ENCODE measurements around the gene EMC8.

EMC8 gene

GRCh38 chr16:85767531-85767930 is 31.8 kb downstream of the EMC8 start:
- Histone ChIP-seq H3K4ac (ENCODE audit: low read depth, low read length) (no peak overlapping the region), H3K23ac (ENCODE audit: low read length) (no peak overlapping the region), H3K4me2 (ENCODE audit: low read length) (no peak overlapping the region), H3K14ac (ENCODE audit: low read length) (no peak overlapping the region), H4K12ac (ENCODE audit: low read depth, low read length) (no peak overlapping the region), H3K79me1 (ENCODE audit: low read length) (no peaks in the 10 kb centered on the region), H2AFZ (ENCODE audit: insufficient read depth, low read length, poor library complexity) (no peak overlapping the region), H3K79me2 (ENCODE audit: control insufficient read depth, insufficient read depth, low read length, poor library complexity) (no peaks in the 10 kb centered on the region), H4K91ac (ENCODE audit: low read depth, low read length) (no peak overlapping the region), H2BK5ac (ENCODE audit: low read depth, low read length, poor library complexity) (no peak overlapping the region), H3K9me3 (ENCODE audit: insufficient read depth, low read depth, low read length) (no peaks in the 10 kb centered on the region), H3K9ac (ENCODE audit: low read length) (no peak overlapping the region), H3K4me3 (ENCODE audit: low read depth, low read length) (no peak overlapping the region), H3K27me3 (ENCODE audit: insufficient read depth, low read length) (no peaks in the 10 kb centered on the region), H2AK5ac (ENCODE audit: low read length) (no peak overlapping the region), H2BK12ac (ENCODE audit: low read length) (no peak overlapping the region), H4K8ac (ENCODE audit: low read depth, low read length) (no peak overlapping the region), H2BK120ac (ENCODE audit: insufficient read depth, low read length, poor library complexity) (no peak overlapping the region), H3K4me1 (ENCODE audit: control insufficient read depth in 1 of 2, insufficient read depth in 2 of 2, low read length in 2 of 2) (no peaks in the 10 kb centered on the region), H3K36me3 (ENCODE audit: control insufficient read depth in 1 of 2, insufficient read depth in 2 of 2, low read length in 2 of 2) (peaks cover 0 to 2% of the 10 kb centered on the region in 2 experiments), H3K18ac (ENCODE audit: low read length) (no peak overlapping the region), H3K27ac (ENCODE audit: low read depth, low read length) (no peak overlapping the region)
- no CpG with 5 or more reads among the region's 8 CpGs for WGBS (ENCODE audit: extremely low coverage, insufficient coverage, insufficient read length)
- DNase-seq: peak; percentile 48 to 58

DNA sequence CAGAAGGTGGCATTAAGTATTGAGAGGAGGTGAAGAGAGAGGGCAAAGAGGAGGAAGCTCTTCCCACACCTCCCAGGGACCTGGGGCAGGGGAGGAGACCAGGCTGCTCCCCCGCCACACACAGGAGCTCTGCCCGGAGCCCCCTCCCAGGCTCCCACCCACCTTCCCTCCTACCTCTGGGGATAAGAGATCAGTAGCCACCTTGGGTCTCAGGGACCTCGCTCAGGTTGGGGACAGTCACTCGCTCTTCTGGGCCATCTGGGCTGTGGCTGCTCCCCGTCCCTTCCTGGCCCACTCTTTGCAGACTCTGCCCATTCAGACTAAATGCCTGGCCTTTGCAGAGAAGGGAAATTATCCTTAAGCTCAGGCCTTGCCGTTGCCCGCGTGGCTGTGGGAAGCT is 33.6 kb downstream of the EMC8 start:
- Histone ChIP-seq H2BK12ac (ENCODE audit: low read length) (no peak overlapping the region), H3K79me2 (ENCODE audit: control insufficient read depth, insufficient read depth, low read length, poor library complexity) (no peaks in the 10 kb centered on the region), H3K27ac (ENCODE audit: low read depth, low read length) (no peak overlapping the region), H3K4me3 (ENCODE audit: low read depth, low read length) (no peak overlapping the region), H2AFZ (ENCODE audit: insufficient read depth, low read length, poor library complexity) (no peak overlapping the region), H3K9ac (ENCODE audit: low read length) (no peak overlapping the region), H3K23ac (ENCODE audit: low read length) (no peak overlapping the region), H3K27me3 (ENCODE audit: insufficient read depth, low read length) (no peaks in the 10 kb centered on the region), H3K79me1 (ENCODE audit: low read length) (no peaks in the 10 kb centered on the region), H4K8ac (ENCODE audit: low read depth, low read length) (no peak overlapping the region), H4K91ac (ENCODE audit: low read depth, low read length) (no peak overlapping the region), H2AK5ac (ENCODE audit: low read length) (no peak overlapping the region), H3K4ac (ENCODE audit: low read depth, low read length) (no peak overlapping the region), H3K36me3 (ENCODE audit: control insufficient read depth in 1 of 2, insufficient read depth in 2 of 2, low read length in 2 of 2) (peaks cover 0 to 2% of the 10 kb centered on the region in 2 experiments), H3K4me2 (ENCODE audit: low read length) (no peak overlapping the region), H2BK120ac (ENCODE audit: insufficient read depth, low read length, poor library complexity) (no peak overlapping the region), H3K4me1 (ENCODE audit: control insufficient read depth in 1 of 2, insufficient read depth in 2 of 2, low read length in 2 of 2) (no peaks in the 10 kb centered on the region), H4K12ac (ENCODE audit: low read depth, low read length) (no peak overlapping the region), H3K14ac (ENCODE audit: low read length) (no peak overlapping the region), H3K9me3 (ENCODE audit: insufficient read depth, low read depth, low read length) (no peaks in the 10 kb centered on the region), H3K18ac (ENCODE audit: low read length) (no peak overlapping the region), H2BK5ac (ENCODE audit: low read depth, low read length, poor library complexity) (no peak overlapping the region)
- WGBS (ENCODE audit: extremely low coverage, insufficient coverage, insufficient read length): no CpG with 5 or more reads among the region's 8 CpGs
- DNase-seq: no peak

- no peak overlapping the region for H2AFZ ChIP-seq (ENCODE audit: insufficient read depth, low read length, poor library complexity)
- H3K14ac ChIP-seq (ENCODE audit: low read length): no peak overlapping the region
- no peaks in the 10 kb centered on the region for H3K79me1 ChIP-seq (ENCODE audit: low read length)
- H3K4me1 ChIP-seq (ENCODE audit: control insufficient read depth in 1 of 2, insufficient read depth in 2 of 2, low read length in 2 of 2): no peaks in the 10 kb centered on the region
- H2BK120ac ChIP-seq (ENCODE audit: insufficient read depth, low read length, poor library complexity): no peak overlapping the region
- no peak overlapping the region for H3K4ac ChIP-seq (ENCODE audit: low read depth, low read length)
- H4K91ac ChIP-seq (ENCODE audit: low read depth, low read length): no peak overlapping the region
- WGBS (ENCODE audit: extremely low coverage, insufficient coverage, insufficient read length): no CpG with 5 or more reads among the region's 8 CpGs
- H2AK5ac ChIP-seq (ENCODE audit: low read length): no peak overlapping the region
- H3K9ac ChIP-seq (ENCODE audit: low read length): no peak overlapping the region
- no peak overlapping the region for H3K4me2 ChIP-seq (ENCODE audit: low read length)
- H3K4me3 ChIP-seq (ENCODE audit: low read depth, low read length): no peak overlapping the region
- H4K8ac ChIP-seq (ENCODE audit: low read depth, low read length): no peak overlapping the region
- H3K27ac ChIP-seq (ENCODE audit: low read depth, low read length): no peak overlapping the region
- no peak overlapping the region for H3K18ac ChIP-seq (ENCODE audit: low read length)
- H2BK5ac ChIP-seq (ENCODE audit: low read depth, low read length, poor library complexity): no peak overlapping the region
- DNase-seq: no peak
- H3K9me3 ChIP-seq (ENCODE audit: insufficient read depth, low read depth, low read length): no peaks in the 10 kb centered on the region
- H4K12ac ChIP-seq (ENCODE audit: low read depth, low read length): no peak overlapping the region
- H3K23ac ChIP-seq (ENCODE audit: low read length): no peak overlapping the region
- no peak overlapping the region for H2BK12ac ChIP-seq (ENCODE audit: low read length)
- no peaks in the 10 kb centered on the region for H3K36me3 ChIP-seq (ENCODE audit: control insufficient read depth in 1 of 2, insufficient read depth in 2 of 2, low read length in 2 of 2)
- no peaks in the 10 kb centered on the region for H3K79me2 ChIP-seq (ENCODE audit: control insufficient read depth, insufficient read depth, low read length, poor library complexity)
- H3K27me3 ChIP-seq (ENCODE audit: insufficient read depth, low read length): no peaks in the 10 kb centered on the region
These were observed 34.1 kb downstream of the EMC8 start for GRCh38 chr16:85765211-85765610.

DNA sequence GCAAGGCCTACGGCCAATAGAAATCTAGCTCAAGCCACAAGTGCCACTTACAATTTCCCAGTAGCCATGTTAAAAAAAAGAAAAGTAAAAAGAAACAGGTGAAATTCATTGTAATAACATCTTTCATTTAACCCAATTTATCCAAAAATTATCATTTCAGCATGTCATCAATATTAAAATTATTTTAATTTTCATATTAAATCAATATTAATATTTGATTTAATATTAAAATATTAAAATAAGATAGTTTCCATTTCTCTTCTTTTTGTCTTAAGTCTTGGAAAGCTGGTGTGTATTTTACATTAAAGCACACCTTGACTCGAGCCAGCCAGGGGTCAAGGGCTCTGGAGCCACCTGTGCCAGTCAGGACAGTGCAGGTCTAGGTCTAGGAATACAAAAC is 35.7 kb downstream of the EMC8 start:
- Histone ChIP-seq H3K79me2 (ENCODE audit: control insufficient read depth, insufficient read depth, low read length, poor library complexity) (no peaks in the 10 kb centered on the region), H3K4me1 (ENCODE audit: control insufficient read depth in 1 of 2, insufficient read depth in 2 of 2, low read length in 2 of 2) (no peaks in the 10 kb centered on the region), H2AFZ (ENCODE audit: insufficient read depth, low read length, poor library complexity) (no peak overlapping the region), H3K4me3 (ENCODE audit: low read depth, low read length) (no peak overlapping the region), H3K9ac (ENCODE audit: low read length) (no peak overlapping the region), H3K4ac (ENCODE audit: low read depth, low read length) (no peak overlapping the region), H2BK120ac (ENCODE audit: insufficient read depth, low read length, poor library complexity) (no peak overlapping the region), H3K9me3 (ENCODE audit: insufficient read depth, low read depth, low read length) (no peaks in the 10 kb centered on the region), H3K18ac (ENCODE audit: low read length) (no peak overlapping the region), H3K23ac (ENCODE audit: low read length) (no peak overlapping the region), H3K14ac (ENCODE audit: low read length) (no peak overlapping the region), H4K12ac (ENCODE audit: low read depth, low read length) (no peak overlapping the region), H2BK5ac (ENCODE audit: low read depth, low read length, poor library complexity) (no peak overlapping the region), H4K8ac (ENCODE audit: low read depth, low read length) (no peak overlapping the region), H2AK5ac (ENCODE audit: low read length) (no peak overlapping the region), H3K79me1 (ENCODE audit: low read length) (no peaks in the 10 kb centered on the region), H2BK12ac (ENCODE audit: low read length) (no peak overlapping the region), H3K36me3 (ENCODE audit: control insufficient read depth in 1 of 2, insufficient read depth in 2 of 2, low read length in 2 of 2) (no peaks in the 10 kb centered on the region), H4K91ac (ENCODE audit: low read depth, low read length) (no peak overlapping the region), H3K27me3 (ENCODE audit: insufficient read depth, low read length) (no peaks in the 10 kb centered on the region), H3K4me2 (ENCODE audit: low read length) (no peak overlapping the region), H3K27ac (ENCODE audit: low read depth, low read length) (no peak overlapping the region)
- WGBS (ENCODE audit: extremely low coverage, insufficient coverage, insufficient read length): no CpG with 5 or more reads among the region's 2 CpGs
- DNase-seq: no peak

Data from trophoblast cell (in vitro differentiated cells and primary cell).